A549 (cell line): ENCODE results near the gene KRT34. TPM values are rescaled to one million over a fixed set of nuclear protein-coding genes. Genes with fewer than 3 reads are reported as not detected.

Experiments
- ATAC-seq, 2 experiments: fragments of 200-7000 bp in 1 of 2; fragments of >200 bp in 1 of 2; cut with Nextera tagmentation in 1 of 2; cut with Tn5 transposase in 1 of 2; 3 replicates each; pipeline versions ENCODE4 v1.8.0 to v1.9.1; 2018 to 2020; ENCODE audit warnings: mild to moderate bottlenecking in 1 of 2, moderate library complexity in 1 of 2
- CTCF ChIA-PET: fragments of 300-600 bp; sonication (Branson Sonifier 250); formaldehyde crosslinking; extraction: SDS; loops from one replicate; lab custom pipeline; 2021; ENCODE audit warnings: antibody characterized with exemption, inconsistent platforms; lab: Yijun Ruan, JAX
- POLR2A ChIA-PET: fragments of 350-600 bp; formaldehyde crosslinking; extraction: SDS; loops from one replicate; lab custom pipeline; 2021; ENCODE audit warnings: antibody characterized with exemption, inconsistent platforms; lab: Yijun Ruan, JAX
- DNase-seq, 2 experiments: peaks; one replicate each; pipeline versions ENCODE4 v3.0.0 to v3.0.0-alpha.2; 2011 to 2016; ENCODE audit warnings: low read depth in 1 of 2, low spot score in 1 of 2
- FAIRE-seq: peaks from 2 replicates; lab custom pipeline; 2011; peaks lifted over from hg19 to GRCh38; lab: Jason Lieb, UNC
- H3K27ac ChIP-seq, 2 experiments: fragments of >200 bp; sonication (Bioruptor Twin); formaldehyde crosslinking; 3 replicates each; pipeline ENCODE4 v1.5.1; 2016 to 2017
- H3K4me1 ChIP-seq: fragments of >200 bp; sonication (Bioruptor Twin); formaldehyde crosslinking; 3 replicates; pipeline ENCODE4 v1.6.1; 2016
- H3K4me2 ChIP-seq: fragments of >200 bp; sonication (Bioruptor Twin); formaldehyde crosslinking; 3 replicates; pipeline ENCODE4 v1.6.1; 2016
- H3K4me3 ChIP-seq: fragments of >200 bp; sonication (Bioruptor Twin); formaldehyde crosslinking; 3 replicates; pipeline ENCODE4 v1.5.1; 2016
- H3K9me3 ChIP-seq: fragments of >200 bp; sonication (Bioruptor Twin); formaldehyde crosslinking; 3 replicates; pipeline ENCODE4 v1.6.1; 2016
- CBX2 ChIP-seq: fragments of 200-600 bp; sonication (generic); IDR thresholded peaks from 2 replicates; pipeline ENCODE4 v1.6.1; 2016; ENCODE audit warnings: low read depth, mild to moderate bottlenecking, borderline replicate concordance
- CEBPB ChIP-seq, 2 experiments: fragments of >200 bp in 1 of 2; sonication (Bioruptor Twin) in 1 of 2; formaldehyde crosslinking in 1 of 2; IDR thresholded peaks; 2 replicates each; pipeline ENCODE4 v1.6.1; 2012 to 2016
- E2F6 ChIP-seq: IDR thresholded peaks from 2 replicates; pipeline ENCODE4 v1.6.1; 2012; ENCODE audit warnings: low read depth, borderline replicate concordance
- EHMT2 ChIP-seq: fragments of 200-600 bp; sonication (generic); IDR thresholded peaks from 2 replicates; pipeline ENCODE4 v1.6.1; 2016; ENCODE audit warnings: antibody characterized with exemption, low read depth, mild to moderate bottlenecking, moderate library complexity
- EP300 ChIP-seq, 2 experiments: fragments of >200 bp; sonication (Bioruptor Twin); formaldehyde crosslinking; IDR thresholded peaks; 2 replicates in 1 of 2; 3 replicates in 1 of 2; pipeline ENCODE4 v1.6.1; 2016 to 2017
- FOSB ChIP-seq: fragments of 250-450 bp; sonication (Bioruptor Pico); IDR thresholded peaks from 2 replicates; pipeline ENCODE4 v1.5.0; 2020; ENCODE audit warnings: mild to moderate bottlenecking, moderate library complexity
- FOXS1 ChIP-seq: fragments of 250-450 bp; sonication (Bioruptor Pico); IDR thresholded peaks from 2 replicates; pipeline ENCODE4 v1.5.0; 2020; ENCODE audit warnings: mild to moderate bottlenecking, moderate library complexity
- GATA3 ChIP-seq: IDR thresholded peaks from 2 replicates; pipeline ENCODE4 v1.6.1; 2012; ENCODE audit warnings: borderline replicate concordance
- HDAC2 ChIP-seq: fragments of 200-600 bp; sonication (generic); IDR thresholded peaks from 2 replicates; pipeline ENCODE4 v1.6.1; 2016
- HEYL ChIP-seq: fragments of 250-450 bp; sonication (Bioruptor Pico); IDR thresholded peaks from 2 replicates; pipeline ENCODE4 v1.8.0; 2021; ENCODE audit warnings: mild to moderate bottlenecking, moderate library complexity
- HOXA7 ChIP-seq: fragments of 250-450 bp; sonication (Bioruptor Pico); IDR thresholded peaks from 2 replicates; pipeline ENCODE4 v1.5.0; 2020; ENCODE audit warnings: mild to moderate bottlenecking, moderate library complexity
- HOXB13 ChIP-seq: fragments of 250-450 bp; sonication (Bioruptor Pico); IDR thresholded peaks from 2 replicates; pipeline ENCODE4 v1.5.0; 2020; ENCODE audit warnings: low read depth, mild to moderate bottlenecking, moderate library complexity
- MYC ChIP-seq: IDR thresholded peaks from 2 replicates; pipeline ENCODE4 v1.6.1; 2012; ENCODE audit warnings: mild to moderate bottlenecking, inconsistent platforms, low read length, improper control_type of control experiment, borderline replicate concordance
- NFE2L2 ChIP-seq: fragments of 150-350 bp; conservative IDR thresholded peaks from 2 replicates; pipeline ENCODE4 v1.6.1; 2014; ENCODE audit warnings: low read length
- RARB ChIP-seq: fragments of 250-450 bp; sonication (Bioruptor Pico); IDR thresholded peaks from 2 replicates; pipeline ENCODE4 v1.8.0; 2021; ENCODE audit warnings: mild to moderate bottlenecking, moderate library complexity
- ZFP36 ChIP-seq: fragments of 450-650 bp; IDR thresholded peaks from 2 replicates; pipeline ENCODE4 v1.6.1; 2014; ENCODE audit warnings: borderline replicate concordance; ENCODE audit not compliant: partially characterized antibody
- WGBS: methylation state at CpG from one replicate; pipeline ENCODE4 v1.1.6; 2017; ENCODE audit errors: missing lambda C conversion rate; 5-methylcytosine and 5-hydroxymethylcytosine counted together
- polyA plus RNA-seq, 4 experiments: library from polyadenylated mRNA; depleted of rRNA in 3 of 4; stranded (reverse); fragments of >200 nt; fragmentation: RNase III in 1 of 4; extraction: RNeasy Plus Mini Kit Qiagen cat#74134 plus additional on column Dnase treatment in 1 of 4; gene quantifications; 2 replicates in 3 of 4; 3 replicates in 1 of 4; pipeline ENCODE4 v1.2.3, GENCODE V29; 2011 to 2017
- TF ChIP-seq, protein P1 (sequence below): fragments of >200 bp; sonication (Bioruptor Twin); formaldehyde crosslinking; IDR thresholded peaks from 3 replicates; pipeline ENCODE4 v1.6.1; 2016
- TF ChIP-seq, protein P2 (sequence below): fragments of 150-350 bp; IDR thresholded peaks from 2 replicates; pipeline ENCODE4 v1.6.1; 2014; ENCODE audit warnings: low read depth, mild to moderate bottlenecking, low read length

KRT34 gene
- polyA plus RNA-seq, 2 of the 4 experiments (the other 2 are of a cell fraction) = 0.09 to 0.23 TPM

DNA sequence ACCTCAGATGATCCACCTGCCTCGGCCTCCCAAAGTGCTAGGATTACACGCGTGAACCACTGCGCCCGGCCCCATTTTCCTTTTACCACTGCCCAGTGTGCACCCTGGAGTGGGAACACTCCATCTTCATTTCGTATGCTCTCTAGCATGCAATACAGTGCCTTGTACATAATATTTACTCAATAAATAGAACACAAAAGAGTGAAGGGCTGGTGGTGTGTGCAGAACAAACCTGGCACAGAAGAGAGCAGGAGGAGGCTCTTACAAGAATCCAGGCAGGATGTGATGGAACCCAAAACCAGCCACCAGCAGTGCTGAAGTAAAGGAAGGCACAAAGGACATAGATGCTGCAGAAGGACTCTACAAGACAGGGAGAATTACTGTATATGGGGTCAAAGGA, 35.0 kb upstream of the KRT34 start:
- peak in 1 of 2 experiments; percentile 13; a peak in 1 of 6 replicates for ATAC-seq
- no peak for DNase-seq
- H3K9me3 ChIP-seq = no peaks in the 10 kb centered on the region
- TF ChIP-seq HOXA7 = no peak
- TF ChIP-seq FOSB (CRISPR knock-in tag) = no peak
- H3K4me1 ChIP-seq = 0 out of 3 replicates have a peak, but pooled peaks cover 4% of the 10 kb centered on the region
- CTCF ChIA-PET = interaction anchor here (0.7 to 6.1 kb wide), 12 partner anchors 9 to 245 kb away, joined by 3 to 46 read pairs (median 4); no protein-coding TSS in a partner anchor
- no peak overlapping the region for H3K27ac ChIP-seq
- WGBS = 81% methylated on average over 6 of the region's 6 CpGs
- FAIRE-seq = no peak
- no peak overlapping the region for H3K4me3 ChIP-seq
- POLR2A ChIA-PET = no interaction called here
- no peak overlapping the region for H3K4me2 ChIP-seq

DNA sequence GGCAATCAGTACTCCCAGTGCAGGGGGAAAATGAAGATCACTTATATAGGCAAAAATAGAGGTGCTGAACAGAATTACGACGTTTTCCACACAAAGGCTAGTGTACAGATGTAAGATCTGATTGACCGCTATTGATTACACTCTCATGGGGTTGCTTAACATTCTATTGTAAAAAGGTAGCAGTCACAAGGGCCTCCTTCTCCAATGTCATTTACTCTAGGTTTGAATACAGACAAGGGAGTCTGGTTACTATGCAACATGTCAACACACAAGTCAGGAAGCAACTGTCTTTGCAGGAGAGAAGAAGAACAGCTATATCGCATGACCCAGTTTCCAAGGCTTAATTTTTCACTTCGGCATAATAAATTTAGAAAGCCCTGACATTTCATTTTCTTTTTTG, 34.4 kb upstream of the KRT34 start:
- no peak for ATAC-seq
- TF ChIP-seq NFE2L2 (no peak), EHMT2 (no peak), MYC (no peak), GATA3 (no peak), RARB (CRISPR knock-in tag) (no peak), ZFP36 (no peak), EP300 (IDR thresholded peaks at IDR 0.05) (no peak), CEBPB (IDR thresholded peaks at IDR 0.05) (no peak)
- TF ChIP-seq, protein P1, sequence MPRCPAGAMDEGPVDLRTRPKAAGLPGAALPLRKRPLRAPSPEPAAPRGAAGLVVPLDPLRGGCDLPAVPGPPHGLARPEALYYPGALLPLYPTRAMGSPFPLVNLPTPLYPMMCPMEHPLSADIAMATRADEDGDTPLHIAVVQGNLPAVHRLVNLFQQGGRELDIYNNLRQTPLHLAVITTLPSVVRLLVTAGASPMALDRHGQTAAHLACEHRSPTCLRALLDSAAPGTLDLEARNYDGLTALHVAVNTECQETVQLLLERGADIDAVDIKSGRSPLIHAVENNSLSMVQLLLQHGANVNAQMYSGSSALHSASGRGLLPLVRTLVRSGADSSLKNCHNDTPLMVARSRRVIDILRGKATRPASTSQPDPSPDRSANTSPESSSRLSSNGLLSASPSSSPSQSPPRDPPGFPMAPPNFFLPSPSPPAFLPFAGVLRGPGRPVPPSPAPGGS = no peak
- POLR2A ChIA-PET = no interaction called here

GRCh38 chr17:41415833-41416335, 33.8 kb upstream of the KRT34 start:
- POLR2A ChIA-PET = no interaction called here
- WGBS = 57% methylated on average over 3 of the region's 3 CpGs
- H3K4me1 ChIP-seq = 0 out of 3 replicates have a peak, but pooled peaks cover 4% of the 10 kb centered on the region
- no peaks in the 10 kb centered on the region for H3K9me3 ChIP-seq
- TF ChIP-seq FOXS1 = no peak
- no peak for TF ChIP-seq EHMT2
- TF ChIP-seq HEYL = no peak
- no peak for TF ChIP-seq E2F6
- TF ChIP-seq CBX2 = no peak
- TF ChIP-seq NFE2L2 = no peak
- DNase-seq (no peak), FAIRE-seq (peak; percentile 7), ATAC-seq (no peak)
- CTCF ChIA-PET = interaction anchor here (0.6 to 6.1 kb wide), 4 partner anchors 9 to 247 kb away, joined by 3 to 46 read pairs (median 8); partner anchors contain the start of gene KRT37
- H3K4me3 ChIP-seq = no peak overlapping the region
- no peak overlapping the region for H3K4me2 ChIP-seq
- no peak overlapping the region for H3K27ac ChIP-seq

More for the DNA sequence above, 34.4 kb upstream of the KRT34 start:
- CTCF ChIA-PET = interaction anchor here (1.6 to 6.1 kb wide), 3 partner anchors 10 to 246 kb away, joined by 6 to 46 read pairs (median 9); no protein-coding TSS in a partner anchor
- Histone ChIP-seq H3K9me3 (no peaks in the 10 kb centered on the region), H3K4me3 (no peak overlapping the region), H3K4me1 (0 out of 3 replicates have a peak, but pooled peaks cover 4% of the 10 kb centered on the region), H3K4me2 (no peak overlapping the region), H3K27ac (no peak overlapping the region)
- no peak for FAIRE-seq
- 91% methylated on average over 5 of the region's 5 CpGs for WGBS
- DNase-seq = no peak

GRCh38 chr17:41415411-41415810, 33.3 kb upstream of the KRT34 start:
- H3K4me2 ChIP-seq = no peak overlapping the region
- no peak overlapping the region for H3K27ac ChIP-seq
- no peak overlapping the region for H3K4me3 ChIP-seq
- WGBS = 62% methylated on average over 4 of the region's 4 CpGs
- DNase-seq (no peak), ATAC-seq (no peak), FAIRE-seq (peak; percentile 70)
- TF ChIP-seq GATA3 (no peak), HDAC2 (no peak), HOXA7 (no peak), HOXB13 (CRISPR knock-in tag) (no peak)
- TF ChIP-seq, protein P2, sequence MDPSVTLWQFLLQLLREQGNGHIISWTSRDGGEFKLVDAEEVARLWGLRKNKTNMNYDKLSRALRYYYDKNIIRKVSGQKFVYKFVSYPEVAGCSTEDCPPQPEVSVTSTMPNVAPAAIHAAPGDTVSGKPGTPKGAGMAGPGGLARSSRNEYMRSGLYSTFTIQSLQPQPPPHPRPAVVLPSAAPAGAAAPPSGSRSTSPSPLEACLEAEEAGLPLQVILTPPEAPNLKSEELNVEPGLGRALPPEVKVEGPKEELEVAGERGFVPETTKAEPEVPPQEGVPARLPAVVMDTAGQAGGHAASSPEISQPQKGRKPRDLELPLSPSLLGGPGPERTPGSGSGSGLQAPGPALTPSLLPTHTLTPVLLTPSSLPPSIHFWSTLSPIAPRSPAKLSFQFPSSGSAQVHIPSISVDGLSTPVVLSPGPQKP = no peak
- H3K4me1 ChIP-seq = no peaks in the 10 kb centered on the region
- POLR2A ChIA-PET = no interaction called here
- CTCF ChIA-PET = interaction anchor here (0.6 to 6.1 kb wide), 3 partner anchors 9 to 247 kb away, joined by 3 to 46 read pairs (median 6); partner anchors contain the start of gene KRT37
- no peaks in the 10 kb centered on the region for H3K9me3 ChIP-seq
